ENCODE data around the gene CHERP. TPM values are rescaled to one million over a fixed set of nuclear protein-coding genes. Genes with fewer than 3 reads are reported as not detected.

CHERP gene
- total RNA-seq, 4 donors from 2014 or later: 13.3 to 35.6 (median 18.9) TPM

- no peak for DNase-seq (ENCODE audit: low spot score in 2 of 2)
- 91% methylated on average over 42 of the region's 45 CpGs for WGBS
- Histone ChIP-seq H3K9me3 (no peaks in the 10 kb centered on the region), H3K4me3 (no peak overlapping the region), H3K27ac (no peak overlapping the region), H3K36me3 (peaks cover 91% of the 10 kb centered on the region), H3K4me1 (no peaks in the 10 kb centered on the region), H3K27me3 (no peaks in the 10 kb centered on the region)
- TF ChIP-seq POLR2A (IDR thresholded peaks at IDR 0.05) (no peak), POLR2AphosphoS5 (IDR thresholded peaks at IDR 0.05) (no peak), EP300 (IDR thresholded peaks at IDR 0.05) (no peak), CTCF (IDR thresholded peaks at IDR 0.05) (no peak)
Observed at GRCh38 chr19:16520074-16520973, 21.9 kb downstream of the CHERP start.

DNA sequence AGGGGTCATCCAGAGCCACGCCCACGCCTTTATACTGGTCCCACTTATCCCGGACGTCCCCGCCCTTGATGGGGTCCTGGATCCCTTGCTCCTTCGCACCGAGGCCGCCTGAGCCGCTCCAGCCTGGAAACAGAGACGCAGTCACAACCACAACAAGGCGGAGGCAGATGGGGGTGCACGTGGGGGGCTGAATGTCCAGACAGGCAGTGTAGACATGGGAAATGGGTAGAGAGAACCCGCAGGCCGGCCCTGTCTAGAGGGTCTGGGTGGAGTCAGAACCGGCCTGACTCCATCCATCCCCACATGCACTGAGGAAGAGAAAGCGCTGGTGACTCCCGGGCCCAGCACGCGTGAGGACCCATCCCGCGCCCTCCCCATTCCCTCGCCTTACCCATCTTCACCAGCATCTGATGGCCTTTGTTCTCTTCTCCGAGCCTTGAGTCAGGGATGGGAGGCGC, 23.0 kb downstream of the CHERP start:
- 94% methylated on average over 22 of the region's 24 CpGs for WGBS

DNA sequence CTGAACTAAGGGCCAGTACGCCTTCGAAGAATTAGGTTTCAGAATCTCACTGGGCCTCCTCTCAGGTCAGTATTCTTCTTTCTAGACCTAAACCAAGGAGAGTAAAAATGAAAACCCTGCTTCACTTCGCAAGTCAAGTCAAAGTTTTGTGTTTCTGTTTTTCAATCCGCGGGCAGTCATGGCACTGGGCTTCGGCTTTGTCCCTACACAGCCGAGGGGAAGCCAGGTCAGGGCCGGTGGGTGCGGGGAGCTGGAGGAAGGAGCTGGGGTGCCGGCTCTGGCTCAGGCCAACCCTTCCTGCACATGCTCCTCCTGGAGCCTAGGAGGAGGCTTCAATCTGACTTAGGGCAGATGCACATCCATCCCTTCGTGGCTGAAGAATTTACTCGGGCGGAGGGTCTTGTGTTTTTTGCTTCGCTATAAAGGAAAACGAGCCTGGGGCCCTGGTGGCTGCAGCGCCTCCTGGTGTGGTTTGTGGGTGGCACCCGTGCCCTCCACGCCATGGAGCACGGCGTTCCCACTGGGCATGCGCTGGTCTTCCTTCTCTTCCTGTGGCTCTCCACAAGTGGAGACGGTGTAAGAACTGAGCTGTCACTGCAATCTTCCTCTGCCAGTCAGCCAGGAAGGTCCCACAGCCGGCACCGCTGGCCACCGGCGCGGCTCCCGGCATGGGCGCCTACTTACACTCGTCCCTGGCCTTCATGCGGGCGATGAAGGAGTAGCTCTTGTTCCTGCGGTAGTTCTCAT, 23.6 kb downstream of the CHERP start:
- Histone ChIP-seq H3K4me3 (no peak overlapping the region), H3K27ac (no peak overlapping the region), H3K27me3 (no peaks in the 10 kb centered on the region), H3K36me3 (peaks cover 84% of the 10 kb centered on the region), H3K4me1 (no peaks in the 10 kb centered on the region), H3K9me3 (no peaks in the 10 kb centered on the region)
- TF ChIP-seq EP300 (IDR thresholded peaks at IDR 0.05): no peak
- TF ChIP-seq POLR2AphosphoS5 (IDR thresholded peaks at IDR 0.05): no peak
- no peak for TF ChIP-seq POLR2A (IDR thresholded peaks at IDR 0.05)
- TF ChIP-seq CTCF (IDR thresholded peaks at IDR 0.05): no peak
- DNase-seq (ENCODE audit: low spot score in 2 of 2): no peak
- 85% methylated on average over 31 of the region's 33 CpGs for WGBS

More for the DNA sequence above, 23.0 kb downstream of the CHERP start:
- Histone ChIP-seq H3K4me3 (no peak overlapping the region), H3K4me1 (no peaks in the 10 kb centered on the region), H3K27me3 (no peaks in the 10 kb centered on the region), H3K27ac (no peak overlapping the region), H3K36me3 (peaks cover 87% of the 10 kb centered on the region), H3K9me3 (no peaks in the 10 kb centered on the region)
- TF ChIP-seq CTCF (IDR thresholded peaks at IDR 0.05): no peak
- no peak for TF ChIP-seq EP300 (IDR thresholded peaks at IDR 0.05)
- no peak for TF ChIP-seq POLR2AphosphoS5 (IDR thresholded peaks at IDR 0.05)
- no peak for TF ChIP-seq POLR2A (IDR thresholded peaks at IDR 0.05)
- peak in 1 of 2 donors; percentile 55 for DNase-seq (ENCODE audit: low spot score in 2 of 2)

DNA sequence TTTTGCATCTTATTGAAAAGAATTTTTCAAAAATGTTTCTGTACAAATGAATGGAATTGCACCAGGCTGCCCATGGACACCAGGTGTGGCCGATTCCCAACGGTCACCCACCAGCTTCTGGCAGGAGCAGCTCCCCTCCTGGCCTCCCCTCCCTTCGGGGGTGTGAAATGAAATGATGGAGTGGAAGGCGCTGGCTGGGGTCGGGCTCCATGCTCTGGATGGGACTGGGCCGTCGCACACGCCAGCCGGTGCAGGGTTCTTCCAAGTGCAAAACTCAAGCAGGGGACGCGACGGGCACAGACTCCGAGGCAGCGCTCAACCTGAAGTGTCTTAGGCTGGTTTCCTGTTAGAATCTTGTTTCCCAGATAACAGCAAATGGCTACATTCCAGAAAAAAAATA, 24.2 kb downstream of the CHERP start:
- no peaks in the 10 kb centered on the region for H3K27me3 ChIP-seq
- no peak overlapping the region for H3K4me3 ChIP-seq
- peaks cover 84% of the 10 kb centered on the region for H3K36me3 ChIP-seq
- no peak for DNase-seq (ENCODE audit: low spot score in 2 of 2)
- H3K4me1 ChIP-seq: no peaks in the 10 kb centered on the region
- TF ChIP-seq CTCF (IDR thresholded peaks at IDR 0.05): no peak
- TF ChIP-seq POLR2A (IDR thresholded peaks at IDR 0.05): no peak
- no peak for TF ChIP-seq EP300 (IDR thresholded peaks at IDR 0.05)
- no peak for TF ChIP-seq POLR2AphosphoS5 (IDR thresholded peaks at IDR 0.05)
- no peaks in the 10 kb centered on the region for H3K9me3 ChIP-seq
- WGBS: 82% methylated on average over 14 of the region's 14 CpGs
- no peak overlapping the region for H3K27ac ChIP-seq
